ENCODE measurements around the gene RBM12.

RBM12 gene

DNA sequence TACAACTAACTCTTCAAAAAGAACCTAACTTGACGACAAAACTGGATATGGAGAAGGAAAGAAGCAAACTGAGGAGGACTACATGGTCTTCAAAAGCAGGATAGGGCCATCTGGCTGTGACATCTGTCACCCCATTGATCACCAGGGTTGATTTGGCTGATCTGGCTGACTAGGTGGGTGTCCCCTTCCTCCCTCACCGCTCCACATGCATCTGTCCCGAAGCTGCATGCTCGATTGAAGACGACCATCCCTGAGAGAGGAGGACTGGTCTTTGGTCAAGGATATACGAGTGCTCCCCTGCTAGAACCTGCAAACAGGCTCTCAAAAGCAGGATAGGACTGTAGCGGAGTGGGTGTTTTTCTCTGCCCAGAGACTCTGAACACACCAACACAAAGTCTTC is 21.7 kb downstream of the RBM12 start:
- H3K4me3 ChIP-seq (ENCODE audit: control insufficient read depth, low read depth, low read length): no peak overlapping the region
- DNase-seq (ENCODE audit: low read depth): no peak
- TF ChIP-seq, protein P1, sequence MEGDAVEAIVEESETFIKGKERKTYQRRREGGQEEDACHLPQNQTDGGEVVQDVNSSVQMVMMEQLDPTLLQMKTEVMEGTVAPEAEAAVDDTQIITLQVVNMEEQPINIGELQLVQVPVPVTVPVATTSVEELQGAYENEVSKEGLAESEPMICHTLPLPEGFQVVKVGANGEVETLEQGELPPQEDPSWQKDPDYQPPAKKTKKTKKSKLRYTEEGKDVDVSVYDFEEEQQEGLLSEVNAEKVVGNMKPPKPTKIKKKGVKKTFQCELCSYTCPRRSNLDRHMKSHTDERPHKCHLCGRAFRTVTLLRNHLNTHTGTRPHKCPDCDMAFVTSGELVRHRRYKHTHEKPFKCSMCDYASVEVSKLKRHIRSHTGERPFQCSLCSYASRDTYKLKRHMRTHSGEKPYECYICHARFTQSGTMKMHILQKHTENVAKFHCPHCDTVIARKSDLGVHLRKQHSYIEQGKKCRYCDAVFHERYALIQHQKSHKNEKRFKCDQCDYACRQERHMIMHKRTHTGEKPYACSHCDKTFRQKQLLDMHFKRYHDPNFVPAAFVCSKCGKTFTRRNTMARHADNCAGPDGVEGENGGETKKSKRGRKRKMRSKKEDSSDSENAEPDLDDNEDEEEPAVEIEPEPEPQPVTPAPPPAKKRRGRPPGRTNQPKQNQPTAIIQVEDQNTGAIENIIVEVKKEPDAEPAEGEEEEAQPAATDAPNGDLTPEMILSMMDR (IDR thresholded peaks at IDR 0.05; ENCODE audit: control insufficient read depth, insufficient read depth, low read depth, low read length, missing control alignments): no peak

GRCh38 chr20:35641743-35642142 is 23.0 kb downstream of the RBM12 start:
- TF ChIP-seq, protein P1 (IDR thresholded peaks at IDR 0.05; ENCODE audit: control insufficient read depth, insufficient read depth, low read depth, low read length, missing control alignments): no peak
- H3K4me3 ChIP-seq (ENCODE audit: control insufficient read depth, low read depth, low read length): no peak overlapping the region
- no peak for DNase-seq (ENCODE audit: low read depth)

GRCh38 chr20:35640724-35641123 is 24.0 kb downstream of the RBM12 start:
- TF ChIP-seq, protein P1 (IDR thresholded peaks at IDR 0.05; ENCODE audit: control insufficient read depth, insufficient read depth, low read depth, low read length, missing control alignments): no peak
- no peak overlapping the region for H3K4me3 ChIP-seq (ENCODE audit: control insufficient read depth, low read depth, low read length)
- no peak for DNase-seq (ENCODE audit: low read depth)

GRCh38 chr20:35638751-35639150 is 25.9 kb downstream of the RBM12 start:
- no peak overlapping the region for H3K4me3 ChIP-seq (ENCODE audit: control insufficient read depth, low read depth, low read length)
- DNase-seq (ENCODE audit: low read depth): no peak
- TF ChIP-seq, protein P1 (IDR thresholded peaks at IDR 0.05; ENCODE audit: control insufficient read depth, insufficient read depth, low read depth, low read length, missing control alignments): no peak

DNA sequence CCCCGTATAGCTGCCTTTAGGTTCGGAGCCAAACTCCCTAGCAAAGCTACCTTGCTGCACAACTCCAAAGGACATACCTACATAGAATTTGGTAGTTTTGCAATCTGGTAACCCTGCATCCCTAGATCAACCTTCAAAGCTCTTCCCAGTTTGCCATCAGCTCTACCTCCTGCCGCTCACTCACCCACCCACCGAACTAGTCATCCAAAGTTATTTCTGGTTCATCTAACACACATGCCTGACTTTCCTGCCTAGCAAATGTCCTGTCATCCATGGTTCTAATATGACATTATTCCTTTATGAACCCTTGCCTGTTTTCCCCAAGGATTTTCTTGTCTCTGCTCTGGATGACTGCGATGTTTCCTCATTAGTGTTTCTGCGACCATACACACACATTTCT is 27.4 kb downstream of the RBM12 start:
- H3K4me3 ChIP-seq (ENCODE audit: control insufficient read depth, low read depth, low read length): no peak overlapping the region
- no peak for DNase-seq (ENCODE audit: low read depth)
- TF ChIP-seq, protein P1 (IDR thresholded peaks at IDR 0.05; ENCODE audit: control insufficient read depth, insufficient read depth, low read depth, low read length, missing control alignments): no peak

DNA sequence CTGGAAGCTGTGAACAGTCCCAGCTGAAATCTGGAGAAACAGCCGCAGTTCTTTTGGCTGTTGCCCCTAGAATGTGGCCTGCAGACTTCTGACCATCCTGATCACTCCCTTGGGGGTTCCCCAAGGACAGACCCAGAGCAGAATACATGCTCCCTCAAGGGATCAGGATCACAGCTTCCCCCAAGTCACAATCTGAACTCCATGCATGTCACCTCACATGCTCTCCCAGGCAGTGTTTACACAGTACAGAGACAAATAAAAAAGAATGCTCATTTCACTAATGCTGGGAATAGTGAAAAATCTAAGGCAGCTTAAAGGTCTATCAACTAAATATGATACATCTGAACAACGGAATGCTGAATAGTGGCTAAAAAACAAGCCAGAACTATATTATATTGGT is 28.6 kb downstream of the RBM12 start:
- TF ChIP-seq, protein P1 (IDR thresholded peaks at IDR 0.05; ENCODE audit: control insufficient read depth, insufficient read depth, low read depth, low read length, missing control alignments): no peak
- DNase-seq (ENCODE audit: low read depth): no peak
- no peak overlapping the region for H3K4me3 ChIP-seq (ENCODE audit: control insufficient read depth, low read depth, low read length)

DNA sequence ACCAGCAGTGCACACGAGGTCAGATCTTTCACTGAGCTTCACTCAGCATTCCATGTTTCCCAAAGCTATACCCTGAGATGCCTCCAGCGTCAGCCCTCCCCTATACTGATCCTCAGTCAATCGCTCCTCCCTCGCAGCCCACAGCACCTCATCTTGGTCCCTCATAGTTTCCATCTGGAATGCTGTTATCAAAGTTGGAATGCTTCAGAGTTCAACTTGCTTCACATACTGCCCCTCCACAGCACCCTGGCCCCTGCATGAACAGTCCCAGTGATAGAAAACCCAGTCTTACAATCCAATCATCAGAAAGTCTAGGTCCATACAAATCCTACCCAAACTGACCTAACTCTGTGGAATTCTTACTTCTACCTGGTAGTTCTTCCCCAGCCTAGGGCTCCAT is 29.0 kb downstream of the RBM12 start:
- no peak overlapping the region for H3K4me3 ChIP-seq (ENCODE audit: control insufficient read depth, low read depth, low read length)
- DNase-seq (ENCODE audit: low read depth): no peak
- TF ChIP-seq, protein P1 (IDR thresholded peaks at IDR 0.05; ENCODE audit: control insufficient read depth, insufficient read depth, low read depth, low read length, missing control alignments): no peak

All from AG09309 (cell line).